Activated naive CD8-positive, alpha-beta T cell (primary cell): ENCODE data around the gene MRTFA.
"Not testable (repeated sequence)": the region's sequence is repeated elsewhere in the genome, so short reads cannot be mapped to it uniquely, and the experiment has no call there.

Experiments used
- H3K27ac Mint-ChIP-seq: one replicate; pipeline ENCODE4 v1.8.0; 2021; ENCODE audit warnings: mixed read lengths
- H3K27me3 Mint-ChIP-seq: one replicate; pipeline ENCODE4 v1.8.0; 2021; ENCODE audit warnings: mixed read lengths
- H3K36me3 Mint-ChIP-seq: one replicate; pipeline ENCODE4 v1.8.0; 2021; ENCODE audit warnings: mixed read lengths
- H3K4me1 Mint-ChIP-seq: one replicate; pipeline ENCODE4 v1.8.0; 2021; ENCODE audit warnings: low read depth, mixed read lengths
- H3K4me3 Mint-ChIP-seq: one replicate; pipeline ENCODE4 v1.8.0; 2021; ENCODE audit warnings: mild to moderate bottlenecking, mixed read lengths
- H3K9me3 Mint-ChIP-seq: one replicate; pipeline ENCODE4 v1.8.0; 2021; ENCODE audit warnings: low read depth, mixed read lengths

The MRTFA gene

DNA sequence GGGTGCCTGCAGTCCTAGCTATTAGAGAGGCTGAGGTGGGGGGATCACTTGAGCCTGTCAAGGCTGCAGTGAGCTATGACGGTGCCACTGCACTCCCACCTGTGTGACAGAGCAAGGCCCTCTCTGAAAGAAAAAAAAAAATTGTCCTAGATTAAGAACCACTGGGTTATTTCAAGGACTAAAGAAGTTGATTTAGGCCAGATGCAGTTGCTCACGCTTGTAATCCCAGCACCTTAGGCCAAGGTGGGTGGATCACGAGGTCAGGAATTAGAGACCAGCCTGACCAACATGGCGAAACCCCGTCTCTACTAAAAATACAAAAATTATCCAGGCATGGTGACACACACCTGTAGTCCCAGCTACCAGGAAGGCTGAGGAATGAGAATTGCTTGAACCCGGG, 129.0 kb downstream of the MRTFA start:
- H3K27me3 Mint-ChIP-seq, result no peaks in the 10 kb centered on the region
- H3K36me3 Mint-ChIP-seq, result peaks cover 3% of the 10 kb centered on the region
- H3K4me1 Mint-ChIP-seq, result peaks cover 39% of the 10 kb centered on the region
- H3K27ac Mint-ChIP-seq, result no peak overlapping the region
- no peak overlapping the region for H3K4me3 Mint-ChIP-seq
- no peaks in the 10 kb centered on the region for H3K9me3 Mint-ChIP-seq

DNA sequence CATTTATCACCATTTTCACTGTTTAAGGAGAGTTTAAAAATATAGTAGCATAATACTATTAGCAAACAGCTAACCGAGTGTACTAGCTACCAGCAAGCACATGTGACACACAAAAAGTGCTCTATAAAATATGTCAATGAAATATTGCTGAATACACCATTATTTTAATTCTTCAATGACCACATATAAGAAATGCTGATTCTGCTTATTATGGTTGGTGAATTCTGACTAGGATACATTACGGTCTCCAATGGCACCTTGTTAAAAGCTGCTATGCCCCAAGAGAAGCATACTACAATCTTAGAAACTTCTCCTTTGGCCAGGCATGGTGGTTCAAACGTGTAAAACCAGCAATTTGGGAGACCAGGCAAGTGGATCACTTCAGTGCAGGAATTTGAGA, 129.8 kb downstream of the MRTFA start:
- H3K36me3 Mint-ChIP-seq, result peaks cover 3% of the 10 kb centered on the region
- no peak overlapping the region for H3K27ac Mint-ChIP-seq
- H3K4me3 Mint-ChIP-seq, result no peak overlapping the region
- H3K9me3 Mint-ChIP-seq, result no peaks in the 10 kb centered on the region
- peaks cover 39% of the 10 kb centered on the region for H3K4me1 Mint-ChIP-seq
- no peaks in the 10 kb centered on the region for H3K27me3 Mint-ChIP-seq

DNA sequence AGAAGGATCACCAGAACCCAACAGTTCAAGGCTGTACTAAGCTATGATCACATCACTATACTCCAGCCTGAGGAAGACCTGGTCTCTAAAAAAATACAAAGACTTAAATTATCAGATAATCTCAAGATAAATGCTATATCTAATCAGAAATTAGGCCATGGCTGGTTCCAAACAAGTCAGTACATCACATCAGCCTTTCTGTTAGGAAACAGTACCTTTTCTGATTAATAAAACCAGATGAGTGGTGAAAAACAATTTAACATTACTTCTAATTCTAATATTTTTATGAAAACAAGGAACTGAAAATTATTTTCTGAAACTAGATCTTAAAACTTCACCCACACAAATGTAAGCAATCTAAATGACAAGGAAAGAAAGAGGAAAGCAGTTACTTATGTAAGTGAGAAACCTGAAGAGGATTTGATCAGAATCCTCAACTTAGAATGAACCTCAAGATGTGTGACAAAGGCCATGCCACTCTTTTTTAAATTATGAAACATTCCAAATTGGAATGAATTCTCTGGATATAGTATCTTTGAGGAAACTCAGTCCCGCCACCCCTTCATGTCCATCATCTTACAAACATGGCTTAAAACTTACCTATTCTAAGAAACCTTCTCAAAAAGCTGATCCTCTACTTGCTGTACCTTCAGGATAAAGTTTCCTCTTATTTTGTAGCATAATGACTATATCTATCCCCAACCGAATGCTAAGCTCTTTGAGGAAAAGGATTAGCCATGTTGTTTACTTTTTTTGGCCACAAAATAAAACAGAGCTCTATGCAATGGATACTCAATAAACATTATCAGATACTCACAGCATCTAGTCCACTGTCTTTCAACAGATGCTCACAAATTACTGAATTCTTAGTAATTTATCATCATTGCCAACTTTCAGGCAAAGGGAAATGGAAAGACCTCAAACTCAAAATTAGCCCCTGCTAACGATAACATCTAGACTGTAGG, 132.0 kb downstream of the MRTFA start:
- Mint-ChIP-seq H3K4me1 (peaks cover 26% of the 10 kb centered on the region), H3K36me3 (peaks cover 3% of the 10 kb centered on the region), H3K9me3 (no peaks in the 10 kb centered on the region), H3K27me3 (no peaks in the 10 kb centered on the region), H3K4me3 (no peak overlapping the region), H3K27ac (peak overlapping the region; percentile 10)

GRCh38 chr22:40502919-40503318, 133.6 kb downstream of the MRTFA start:
- H3K4me3 Mint-ChIP-seq, result no peak overlapping the region
- H3K36me3 Mint-ChIP-seq, result peaks cover 3% of the 10 kb centered on the region
- H3K27me3 Mint-ChIP-seq, result no peaks in the 10 kb centered on the region
- H3K27ac Mint-ChIP-seq, result peak overlapping the region; percentile 11
- H3K9me3 Mint-ChIP-seq, result no peaks in the 10 kb centered on the region
- H3K4me1 Mint-ChIP-seq, result peaks cover 27% of the 10 kb centered on the region

GRCh38 chr22:40500465-40500786, 136.1 kb downstream of the MRTFA start:
- not testable (repeated sequence) for H3K27ac Mint-ChIP-seq, H3K27me3 Mint-ChIP-seq, H3K9me3 Mint-ChIP-seq, H3K36me3 Mint-ChIP-seq, H3K4me3 Mint-ChIP-seq
- H3K4me1 Mint-ChIP-seq, result peaks cover 29% of the 10 kb centered on the region

DNA sequence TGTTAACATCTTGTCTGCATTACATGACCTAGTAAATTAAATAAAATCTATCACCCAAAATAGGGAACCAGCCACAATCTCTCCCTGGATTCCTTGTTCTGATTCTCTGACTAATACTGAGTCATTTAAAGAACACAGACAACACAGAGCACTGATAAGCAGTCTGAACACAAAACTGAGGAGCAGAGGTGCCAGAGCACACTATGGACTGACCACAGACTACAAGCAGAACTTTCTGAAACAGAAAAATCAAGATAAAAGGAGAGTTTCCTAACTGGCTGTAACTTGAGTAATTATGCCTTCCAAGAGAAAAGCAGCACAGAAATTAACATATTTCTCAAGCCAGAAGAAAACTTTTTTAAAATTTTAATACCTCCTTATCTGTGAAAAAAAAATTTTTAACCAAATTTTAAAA, 137.3 kb downstream of the MRTFA start:
- no peak overlapping the region for H3K27ac Mint-ChIP-seq
- no peaks in the 10 kb centered on the region for H3K27me3 Mint-ChIP-seq
- peaks cover 3% of the 10 kb centered on the region for H3K36me3 Mint-ChIP-seq
- H3K4me1 Mint-ChIP-seq, result peaks cover 24% of the 10 kb centered on the region
- no peaks in the 10 kb centered on the region for H3K9me3 Mint-ChIP-seq
- no peak overlapping the region for H3K4me3 Mint-ChIP-seq

GRCh38 chr22:40498420-40499208, 137.9 kb downstream of the MRTFA start:
- Mint-ChIP-seq H3K27ac (no peak overlapping the region), H3K9me3 (no peaks in the 10 kb centered on the region), H3K4me1 (peaks cover 25% of the 10 kb centered on the region), H3K27me3 (no peaks in the 10 kb centered on the region), H3K4me3 (no peak overlapping the region), H3K36me3 (peaks cover 3% of the 10 kb centered on the region)

DNA sequence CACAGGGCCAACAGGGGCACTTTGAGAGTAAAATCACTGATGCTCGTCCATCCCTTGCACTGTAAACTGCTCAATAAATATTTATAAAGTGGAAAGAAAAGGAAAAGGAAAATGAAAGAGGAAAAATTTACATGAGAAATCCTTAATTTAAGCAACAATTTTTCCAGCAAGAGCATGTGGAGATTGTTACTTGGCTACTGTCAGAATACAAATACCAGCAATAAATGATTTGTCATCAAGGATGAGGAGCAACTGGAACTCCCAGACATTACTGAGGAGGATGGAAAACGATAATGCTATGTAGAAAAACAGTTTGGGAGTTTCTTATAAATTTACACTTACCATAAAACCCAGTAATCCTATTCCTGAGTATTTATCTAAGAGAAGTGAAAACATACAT, 143.1 kb downstream of the MRTFA start:
- H3K27me3 Mint-ChIP-seq, result no peaks in the 10 kb centered on the region
- H3K4me3 Mint-ChIP-seq, result no peak overlapping the region
- no peaks in the 10 kb centered on the region for H3K36me3 Mint-ChIP-seq
- no peak overlapping the region for H3K27ac Mint-ChIP-seq
- peaks cover 25% of the 10 kb centered on the region for H3K4me1 Mint-ChIP-seq
- no peaks in the 10 kb centered on the region for H3K9me3 Mint-ChIP-seq

DNA sequence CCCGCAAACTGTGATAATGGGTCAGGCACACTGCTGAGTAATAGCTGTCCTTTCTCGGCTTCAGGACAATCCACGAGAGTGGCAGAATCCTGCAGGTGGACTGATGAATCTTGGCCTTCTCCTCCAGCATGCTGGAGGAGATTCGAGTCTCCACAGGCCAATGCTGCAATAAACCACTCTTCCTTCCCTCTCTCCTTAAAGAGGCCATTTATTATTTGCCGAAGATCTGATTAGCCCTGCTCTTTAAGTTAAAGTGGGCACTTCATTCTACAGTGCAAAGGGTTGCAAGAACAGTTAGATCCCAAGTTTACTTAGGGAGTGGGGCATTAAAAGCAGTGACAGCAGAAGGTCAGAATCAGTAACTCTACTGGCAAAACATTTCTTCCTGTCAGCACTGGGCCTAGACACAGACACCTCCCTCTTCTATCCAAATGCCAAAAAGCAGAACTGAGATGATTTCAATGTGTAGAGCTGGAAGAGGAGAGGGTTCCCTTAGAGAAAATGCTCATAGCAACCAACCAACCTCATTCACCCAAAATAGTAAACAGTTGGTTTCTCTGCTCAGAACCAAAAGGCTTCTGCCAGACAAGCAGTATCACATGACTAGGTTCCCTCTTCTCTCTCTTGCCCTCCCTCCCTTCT, 144.4 kb downstream of the MRTFA start:
- peak overlapping the region; percentile 46 for H3K27ac Mint-ChIP-seq
- H3K4me3 Mint-ChIP-seq, result no peak overlapping the region
- no peaks in the 10 kb centered on the region for H3K27me3 Mint-ChIP-seq
- peaks cover 31% of the 10 kb centered on the region for H3K4me1 Mint-ChIP-seq
- H3K36me3 Mint-ChIP-seq, result no peaks in the 10 kb centered on the region
- no peaks in the 10 kb centered on the region for H3K9me3 Mint-ChIP-seq

DNA sequence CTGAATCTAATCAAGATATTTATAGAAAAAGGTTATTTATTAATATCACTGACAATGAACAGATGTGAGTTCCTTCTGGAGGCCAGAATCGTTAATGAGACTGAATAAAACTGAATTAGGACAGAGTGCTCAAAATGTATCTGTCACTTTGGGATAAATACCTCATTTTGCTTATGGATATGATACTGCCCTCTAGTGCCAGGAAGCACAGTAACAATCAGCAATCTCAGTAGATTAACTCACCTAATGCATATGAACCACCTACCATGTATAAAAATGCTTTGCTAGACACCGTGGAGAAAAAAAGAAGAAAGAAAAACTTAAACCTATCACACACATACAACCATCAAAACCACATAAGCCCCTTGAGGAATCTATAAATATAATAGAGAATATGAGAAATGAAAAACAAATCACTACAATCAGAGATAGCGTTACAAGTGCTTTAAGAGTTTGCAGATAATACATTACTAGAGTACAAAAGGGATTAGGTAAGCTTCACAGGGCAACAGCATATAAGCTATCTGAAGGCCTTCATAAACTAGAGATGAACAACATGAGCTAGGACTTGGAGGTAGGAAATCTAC, 148.8 kb downstream of the MRTFA start:
- H3K27ac Mint-ChIP-seq, result no peak overlapping the region
- H3K27me3 Mint-ChIP-seq, result no peaks in the 10 kb centered on the region
- H3K36me3 Mint-ChIP-seq, result peaks cover 2% of the 10 kb centered on the region
- H3K9me3 Mint-ChIP-seq, result no peaks in the 10 kb centered on the region
- H3K4me1 Mint-ChIP-seq, result peaks cover 40% of the 10 kb centered on the region
- no peak overlapping the region for H3K4me3 Mint-ChIP-seq

DNA sequence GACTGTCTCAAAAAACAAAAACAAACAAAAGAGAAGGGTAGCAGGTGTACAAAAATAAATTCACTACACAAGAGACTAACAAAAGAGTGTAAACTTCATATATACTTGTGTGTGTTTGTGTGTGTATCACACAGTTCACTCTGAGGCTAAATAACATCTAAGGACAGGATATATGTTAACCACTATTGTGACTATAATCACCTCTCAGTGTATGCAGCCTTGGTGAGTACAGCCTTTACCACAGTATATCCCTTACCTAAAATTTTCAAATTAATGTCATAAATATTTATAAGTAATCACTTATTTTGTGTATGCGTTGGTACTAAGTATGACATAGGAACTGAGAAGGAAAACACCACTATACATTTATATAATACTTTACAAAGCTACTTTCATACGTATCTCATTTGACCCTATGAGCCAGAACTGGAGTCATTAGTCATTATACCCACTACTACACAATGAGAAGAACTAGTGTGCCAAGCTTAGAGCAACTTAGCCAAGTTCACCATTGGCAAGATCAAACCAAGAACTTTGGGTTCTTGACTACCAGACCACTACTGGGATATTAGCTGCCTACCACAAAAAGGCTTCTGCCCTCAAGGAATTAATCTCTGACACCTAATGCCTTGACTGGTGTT, 149.4 kb downstream of the MRTFA start:
- H3K27ac Mint-ChIP-seq, result no peak overlapping the region
- H3K27me3 Mint-ChIP-seq, result no peaks in the 10 kb centered on the region
- peaks cover 33% of the 10 kb centered on the region for H3K4me1 Mint-ChIP-seq
- H3K4me3 Mint-ChIP-seq, result no peak overlapping the region
- H3K36me3 Mint-ChIP-seq, result peaks cover 6% of the 10 kb centered on the region
- no peaks in the 10 kb centered on the region for H3K9me3 Mint-ChIP-seq

DNA sequence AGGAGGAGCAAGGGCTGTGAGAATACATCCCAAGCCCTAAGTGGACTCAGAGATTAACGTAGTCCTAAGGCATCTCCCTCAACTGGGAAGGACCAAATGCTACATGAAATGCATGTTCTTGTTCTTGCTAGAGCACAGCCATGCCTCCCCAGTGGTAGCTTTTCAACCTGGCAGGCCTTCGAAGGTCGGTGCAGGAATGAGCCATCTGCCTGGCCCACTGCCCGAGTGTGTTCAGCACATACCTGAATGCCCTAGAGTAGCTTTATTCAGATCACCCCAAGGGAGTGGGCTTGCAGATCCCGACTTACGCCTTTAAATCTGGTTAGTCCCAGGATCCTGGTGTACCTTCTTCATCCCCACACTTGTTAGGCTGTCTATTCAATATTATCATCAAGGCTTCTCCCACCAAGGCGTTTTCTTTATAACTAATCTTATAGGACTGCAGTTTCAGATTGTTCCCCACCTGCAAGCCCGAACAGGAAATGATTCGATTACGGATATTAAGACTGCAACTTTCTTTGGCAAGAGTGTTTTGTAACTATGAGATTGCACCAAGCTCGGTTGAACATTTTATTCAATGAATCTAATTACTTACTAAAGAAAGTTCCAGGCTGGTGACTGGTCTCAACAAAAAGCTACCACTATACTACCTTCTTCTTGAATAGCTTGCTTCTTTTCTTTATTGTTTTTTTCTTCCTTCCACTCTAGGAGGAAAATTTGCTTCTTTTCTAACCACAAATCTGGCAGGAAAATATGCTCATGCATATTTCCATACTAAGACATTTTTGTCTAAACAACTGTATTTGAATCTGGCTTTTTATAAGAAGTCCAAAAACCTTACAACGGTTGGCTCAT, 150.5 kb downstream of the MRTFA start:
- H3K36me3 Mint-ChIP-seq, result peaks cover 9% of the 10 kb centered on the region
- H3K27me3 Mint-ChIP-seq, result no peaks in the 10 kb centered on the region
- H3K4me1 Mint-ChIP-seq, result peaks cover 36% of the 10 kb centered on the region
- H3K4me3 Mint-ChIP-seq, result no peak overlapping the region
- H3K9me3 Mint-ChIP-seq, result no peaks in the 10 kb centered on the region
- H3K27ac Mint-ChIP-seq, result peak overlapping the region; percentile 22

DNA sequence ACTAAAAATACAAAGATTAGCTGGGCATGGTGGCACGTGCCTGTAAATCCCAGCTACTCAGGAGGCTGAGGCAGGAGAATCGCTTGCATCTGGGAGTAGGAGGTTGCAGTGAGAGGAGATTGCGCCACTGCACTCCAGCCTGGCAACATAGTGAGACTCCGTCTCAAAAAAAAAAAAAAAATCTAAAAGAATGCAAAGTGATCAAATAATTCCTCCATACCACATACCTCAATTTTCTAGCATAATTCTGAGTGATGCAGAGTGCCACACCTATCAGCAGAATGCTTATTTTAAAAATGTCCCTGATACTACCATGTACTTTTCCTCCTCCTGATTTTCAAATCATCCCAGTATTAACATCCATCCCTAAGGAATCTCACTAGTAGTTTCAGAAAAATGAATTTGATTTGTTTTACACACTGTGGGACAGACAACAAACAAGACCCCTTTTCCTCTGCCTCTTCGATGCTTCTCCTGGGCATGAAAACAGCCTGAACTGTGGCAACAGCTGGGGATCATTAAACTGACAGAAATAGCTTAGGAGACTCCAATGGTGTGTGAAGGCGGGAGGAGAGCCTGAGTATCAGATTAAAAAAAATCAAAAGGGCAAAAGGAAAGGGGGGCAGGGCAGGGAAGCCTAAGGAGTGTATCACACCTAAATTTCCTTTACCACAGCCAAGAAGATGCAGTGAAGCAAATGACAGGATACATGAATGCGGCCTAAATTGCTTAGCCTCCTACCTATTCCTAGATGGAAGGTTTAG, 151.4 kb downstream of the MRTFA start:
- Mint-ChIP-seq H3K27me3 (no peaks in the 10 kb centered on the region), H3K4me3 (no peak overlapping the region), H3K36me3 (peaks cover 9% of the 10 kb centered on the region), H3K9me3 (no peaks in the 10 kb centered on the region), H3K27ac (no peak overlapping the region), H3K4me1 (peaks cover 41% of the 10 kb centered on the region)
